Putamen (tissue), 1 donor: ENCODE results near the gene PDCD1.
"Not testable (repeated sequence)": the region's sequence is repeated elsewhere in the genome, so short reads cannot be mapped to it uniquely, and the experiment has no call there.

ENCODE experiments used
- DNase-seq: peaks from one replicate; pipeline ENCODE4 v3.0.0-alpha.2; 2016; ENCODE audit warnings: low spot score

PDCD1 gene

GRCh38 chr2:241834527-241835210 lies 24.0 kb downstream of the PDCD1 start:
- DNase-seq: no peak

DNA sequence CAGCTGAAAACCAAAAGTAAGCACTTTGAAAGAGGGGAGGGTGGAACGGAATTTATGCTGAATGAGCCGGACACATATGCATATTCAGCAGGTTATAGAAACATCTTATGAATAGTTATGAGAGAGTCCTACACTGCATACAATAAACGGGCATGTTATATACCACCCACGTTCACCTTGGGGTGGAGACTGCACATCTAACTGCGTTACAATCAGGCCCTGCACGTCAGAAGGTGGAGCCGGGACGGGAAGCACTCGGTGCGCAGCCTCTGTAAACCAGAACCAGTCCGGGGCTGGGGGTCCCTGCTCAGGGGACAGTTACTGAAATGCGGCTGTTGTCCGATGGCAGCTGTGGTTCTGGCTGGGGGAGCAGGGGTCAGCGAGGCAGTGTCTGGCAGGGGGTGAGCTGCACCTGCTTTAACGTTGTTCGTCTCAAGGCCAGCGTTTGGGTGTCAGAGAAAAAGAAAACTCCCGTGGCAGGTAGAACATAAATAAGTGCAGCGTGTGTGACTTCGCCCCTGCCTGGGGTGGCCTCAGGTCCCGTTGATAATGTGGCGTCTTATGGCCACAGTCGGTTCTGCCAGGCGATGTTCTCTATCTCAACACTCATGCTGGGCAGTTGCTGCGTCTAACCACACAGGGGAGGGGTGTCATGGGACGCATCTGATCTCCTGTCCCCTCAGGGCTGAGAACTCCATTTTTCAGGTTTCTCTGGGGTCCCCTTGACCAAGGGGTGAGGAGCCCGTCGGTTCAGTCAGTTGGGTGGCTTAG lies 24.8 kb downstream of the PDCD1 start:
- not testable (repeated sequence) for DNase-seq

DNA sequence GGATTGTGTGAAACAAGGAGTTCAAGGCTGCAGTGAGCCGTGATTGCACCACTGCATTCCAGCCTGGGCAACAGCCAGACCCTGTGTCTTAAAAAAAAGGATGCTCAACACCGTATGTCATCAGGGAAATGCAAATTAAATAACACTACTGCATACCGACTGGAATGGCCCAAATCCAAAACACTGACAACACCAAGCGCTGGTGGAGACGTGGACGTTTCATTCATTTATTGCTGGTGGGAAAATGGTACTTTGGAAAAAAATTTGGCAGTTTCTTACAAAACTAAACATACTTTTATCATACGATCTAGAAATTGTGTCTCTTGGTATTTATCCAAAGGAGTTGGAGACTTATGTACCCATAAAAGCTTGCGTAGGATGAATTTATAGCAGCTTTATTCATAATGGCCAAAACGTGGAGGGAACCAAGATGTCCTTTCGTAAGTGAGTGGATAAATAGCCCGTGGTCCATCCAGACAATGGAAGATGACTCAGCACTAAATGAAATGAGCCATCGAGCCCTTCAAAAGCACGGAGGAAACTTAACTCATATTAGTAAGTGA lies 25.5 kb downstream of the PDCD1 start:
- no peak for DNase-seq

DNA sequence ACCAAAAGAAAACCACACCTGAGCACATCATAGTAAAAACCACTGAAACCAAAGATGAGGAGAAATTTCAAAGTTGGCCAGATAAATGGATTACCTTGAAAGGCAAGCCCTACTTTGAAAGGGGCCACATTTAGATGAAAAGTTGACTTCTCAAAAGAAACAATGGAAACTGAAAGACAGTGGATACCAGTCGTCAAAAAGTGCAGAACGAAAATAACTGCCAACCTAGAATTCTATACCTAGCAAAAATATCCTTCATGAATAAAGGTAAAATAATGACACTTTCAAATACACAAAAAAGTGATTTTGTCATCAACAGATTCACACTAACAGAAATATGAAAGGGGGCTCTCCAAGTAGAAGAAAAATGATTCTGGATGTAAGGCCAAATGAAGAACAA lies 31.3 kb downstream of the PDCD1 start:
- no peak for DNase-seq

GRCh38 chr2:241823531-241824437 lies 34.9 kb downstream of the PDCD1 start:
- DNase-seq: not testable (repeated sequence)

- no peak for DNase-seq
Observed at GRCh38 chr2:241822264-241822623, 36.5 kb downstream of the PDCD1 start.

GRCh38 chr2:241821460-241822263 lies 37.0 kb downstream of the PDCD1 start:
- no peak for DNase-seq

- no peak for DNase-seq
Observed at GRCh38 chr2:241820625-241821384, 37.9 kb downstream of the PDCD1 start.

- not testable (repeated sequence) for DNase-seq
Observed at GRCh38 chr2:241819947-241820624, 38.6 kb downstream of the PDCD1 start.

DNA sequence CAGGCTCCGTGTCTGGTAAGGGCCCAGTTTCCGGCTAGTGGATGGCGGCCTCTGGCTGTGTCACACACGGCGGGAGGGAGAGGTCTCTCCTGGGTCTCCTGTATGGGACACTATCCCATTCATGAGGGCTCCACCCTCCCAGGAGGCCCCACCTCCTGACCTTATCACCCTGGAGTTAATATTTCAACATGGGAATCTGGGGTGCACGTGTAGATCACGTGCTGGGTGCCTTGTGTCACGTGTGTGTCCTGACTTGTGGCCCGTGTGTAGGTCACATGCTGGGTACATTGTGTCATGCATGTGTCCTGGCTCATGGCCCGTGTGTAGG lies 39.8 kb downstream of the PDCD1 start:
- no peak for DNase-seq

- DNase-seq: no peak
Observed at GRCh38 chr2:241818229-241818942, 40.3 kb downstream of the PDCD1 start.

- DNase-seq: not testable (repeated sequence)
Observed at GRCh38 chr2:241817821-241818215, 40.9 kb downstream of the PDCD1 start.

DNA sequence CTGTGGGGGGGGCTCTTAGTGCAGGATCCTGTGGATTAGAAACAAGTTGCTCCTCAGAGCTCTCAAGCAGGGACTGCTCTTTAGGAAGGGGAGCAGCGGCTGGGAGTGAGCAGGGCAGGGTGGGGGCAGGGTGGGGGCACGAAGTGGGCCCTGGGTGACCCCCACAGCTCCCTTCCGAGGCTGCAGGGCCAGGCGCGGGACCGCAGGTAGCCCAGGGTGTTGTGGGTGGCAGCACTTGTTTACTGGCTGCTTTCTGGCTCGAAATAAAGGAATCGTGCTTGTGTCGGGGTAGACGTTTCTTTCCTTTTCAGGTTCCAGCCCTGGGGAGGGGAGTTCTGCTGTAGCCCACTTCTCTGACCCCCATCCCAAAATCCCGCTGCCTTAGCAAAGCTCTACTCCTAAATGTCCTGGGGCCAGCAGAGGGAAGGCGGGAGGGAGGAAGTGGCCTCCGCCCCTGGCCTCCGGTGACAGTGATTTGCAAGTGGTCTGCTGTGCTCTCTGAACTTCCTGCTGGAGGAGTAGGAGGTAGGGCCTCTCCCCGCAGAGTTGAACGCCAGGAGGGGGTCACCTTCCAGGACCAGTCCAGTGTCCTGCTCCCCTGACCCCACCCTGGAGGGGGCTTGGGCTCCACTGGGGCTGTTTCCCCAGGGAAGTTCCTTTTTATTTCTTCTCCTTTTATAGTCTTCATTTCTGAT lies 41.4 kb downstream of the PDCD1 start:
- no peak for DNase-seq

DNA sequence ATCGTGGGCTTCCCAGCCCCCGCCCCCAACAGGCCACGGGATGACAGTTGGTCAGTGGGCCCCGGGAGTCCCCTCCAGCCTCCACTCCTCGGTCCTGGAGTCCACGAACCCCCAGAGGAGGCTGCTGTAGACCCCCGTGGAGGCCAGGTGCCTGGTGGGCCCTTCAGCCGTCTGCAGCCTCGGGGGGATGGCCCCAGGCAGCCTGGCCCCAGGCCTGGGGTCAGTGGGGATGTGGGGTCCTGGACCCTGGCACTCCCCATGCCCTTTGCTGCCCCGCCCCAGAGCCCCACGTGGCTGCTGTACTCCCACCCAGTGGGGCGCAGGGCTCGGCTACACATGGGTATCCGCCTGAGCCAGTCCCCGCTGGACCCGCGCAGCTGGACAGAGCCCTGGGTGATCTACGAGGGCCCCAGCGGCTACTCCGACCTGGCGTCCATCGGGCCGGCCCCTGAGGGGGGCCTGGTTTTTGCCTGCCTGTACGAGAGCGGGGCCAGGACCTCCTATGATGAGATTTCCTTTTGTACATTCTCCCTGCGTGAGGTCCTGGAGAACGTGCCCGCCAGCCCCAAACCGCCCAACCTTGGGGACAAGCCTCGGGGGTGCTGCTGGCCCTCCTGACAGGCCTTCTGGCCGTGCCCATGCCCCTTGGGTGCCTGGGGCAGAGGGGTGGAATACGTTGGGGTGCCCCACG lies 42.1 kb downstream of the PDCD1 start:
- DNase-seq: no peak

DNA sequence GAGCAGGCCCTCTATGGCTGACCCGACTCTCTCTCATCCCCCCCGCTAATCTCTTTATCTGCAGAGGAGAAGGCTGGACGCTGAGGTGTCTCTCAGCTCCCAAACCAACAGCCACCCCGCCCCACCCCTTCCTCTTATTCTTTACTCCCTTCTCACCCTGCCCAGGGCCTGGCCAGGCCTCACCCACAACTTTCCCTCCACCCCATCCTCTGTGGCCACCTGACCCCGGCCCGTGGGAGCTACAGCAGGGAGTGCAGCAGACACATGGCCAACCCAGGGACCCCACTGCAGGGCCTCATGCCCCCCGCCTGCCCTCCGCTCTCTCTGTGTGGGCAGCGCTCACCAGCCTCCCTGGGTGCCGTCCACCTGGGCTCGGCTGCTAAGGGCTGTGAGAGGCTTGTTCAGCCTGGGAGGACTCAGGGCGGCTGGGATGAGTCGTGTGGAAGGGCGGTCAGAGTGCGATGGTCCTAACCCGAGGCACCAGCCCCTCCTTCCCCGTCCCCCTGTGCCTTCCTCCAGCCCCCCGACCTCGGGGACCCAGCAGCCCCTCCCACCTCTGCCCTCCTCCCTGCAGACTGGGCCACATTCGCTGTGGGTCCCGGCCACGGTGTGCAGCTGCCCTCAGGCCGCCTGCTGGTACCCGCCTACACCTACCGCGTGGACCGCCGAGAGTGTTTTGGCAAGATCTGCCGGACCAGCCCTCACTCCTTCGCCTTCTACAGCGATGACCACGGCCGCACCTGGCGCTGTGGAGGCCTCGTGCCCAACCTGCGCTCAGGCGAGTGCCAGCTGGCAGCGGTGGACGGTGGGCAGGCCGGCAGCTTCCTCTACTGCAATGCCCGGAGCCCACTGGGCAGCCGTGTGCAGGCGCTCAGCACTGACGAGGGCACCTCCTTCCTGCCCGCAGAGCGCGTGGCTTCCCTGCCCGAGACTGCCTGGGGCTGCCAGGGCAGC lies 42.9 kb downstream of the PDCD1 start:
- DNase-seq: no peak

- DNase-seq: no peak
Observed at GRCh38 chr2:241814643-241815476, 43.8 kb downstream of the PDCD1 start.

DNA sequence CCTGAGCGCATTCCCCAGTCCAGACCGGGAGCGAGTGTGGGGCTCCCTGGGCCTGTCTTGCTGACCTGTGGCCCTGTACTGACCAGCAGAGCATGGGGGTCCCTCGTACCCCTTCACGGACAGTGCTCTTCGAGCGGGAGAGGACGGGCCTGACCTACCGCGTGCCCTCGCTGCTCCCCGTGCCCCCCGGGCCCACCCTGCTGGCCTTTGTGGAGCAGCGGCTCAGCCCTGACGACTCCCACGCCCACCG lies 44.4 kb downstream of the PDCD1 start:
- DNase-seq: no peak
